SK-N-SH treated with all-trans-retinoic acid at 6 μM for 48 hours (cell line): ENCODE data around the gene PTPRN2.

Experiments
- CREB5 ChIP-seq: fragments of 250-450 bp; sonication (Bioruptor Pico); IDR thresholded peaks from 2 replicates; pipeline ENCODE4 v1.5.1; 2020; ENCODE audit warnings: low read depth, mild to moderate bottlenecking, moderate library complexity
- ESRRG ChIP-seq: fragments of 250-450 bp; sonication (Bioruptor Pico); IDR thresholded peaks from 2 replicates; pipeline ENCODE4 v1.6.1; 2021; ENCODE audit warnings: mild to moderate bottlenecking
- OSR1 ChIP-seq: fragments of 250-450 bp; sonication (Bioruptor Pico); IDR thresholded peaks from 2 replicates; pipeline ENCODE4 v1.8.0; 2022; ENCODE audit warnings: moderate library complexity, mild to moderate bottlenecking, inconsistent platforms
- ZNF8 ChIP-seq: fragments of 450-650 bp; formaldehyde crosslinking; IDR thresholded peaks from 2 replicates; pipeline ENCODE4 v1.5.0; 2020; ENCODE audit warnings: mild to moderate bottlenecking, moderate library complexity
- TF ChIP-seq, protein P1 (sequence below): fragments of 250-450 bp; sonication (Bioruptor Pico); IDR thresholded peaks from 2 replicates; pipeline ENCODE4 v1.8.0; 2020; ENCODE audit warnings: mild to moderate bottlenecking, moderate library complexity, borderline replicate concordance

GRCh38 chr7:157753713-157754415 lies 833.8 kb downstream of the PTPRN2 start:
- no peak for TF ChIP-seq OSR1 (CRISPR knock-in tag)
- no peak for TF ChIP-seq ZNF8 (CRISPR knock-in tag)
- TF ChIP-seq CREB5 (CRISPR knock-in tag) = no peak
- TF ChIP-seq ESRRG (CRISPR knock-in tag) = no peak
- TF ChIP-seq, protein P1, sequence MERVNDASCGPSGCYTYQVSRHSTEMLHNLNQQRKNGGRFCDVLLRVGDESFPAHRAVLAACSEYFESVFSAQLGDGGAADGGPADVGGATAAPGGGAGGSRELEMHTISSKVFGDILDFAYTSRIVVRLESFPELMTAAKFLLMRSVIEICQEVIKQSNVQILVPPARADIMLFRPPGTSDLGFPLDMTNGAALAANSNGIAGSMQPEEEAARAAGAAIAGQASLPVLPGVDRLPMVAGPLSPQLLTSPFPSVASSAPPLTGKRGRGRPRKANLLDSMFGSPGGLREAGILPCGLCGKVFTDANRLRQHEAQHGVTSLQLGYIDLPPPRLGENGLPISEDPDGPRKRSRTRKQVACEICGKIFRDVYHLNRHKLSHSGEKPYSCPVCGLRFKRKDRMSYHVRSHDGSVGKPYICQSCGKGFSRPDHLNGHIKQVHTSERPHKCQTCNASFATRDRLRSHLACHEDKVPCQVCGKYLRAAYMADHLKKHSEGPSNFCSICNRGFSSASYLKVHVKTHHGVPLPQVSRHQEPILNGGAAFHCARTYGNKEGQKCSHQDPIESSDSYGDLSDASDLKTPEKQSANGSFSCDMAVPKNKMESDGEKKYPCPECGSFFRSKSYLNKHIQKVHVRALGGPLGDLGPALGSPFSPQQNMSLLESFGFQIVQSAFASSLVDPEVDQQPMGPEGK (CRISPR knock-in tag) = no peak
